ENCODE data around the gene ELMO1. TPM values are rescaled to one million over a fixed set of nuclear protein-coding genes. Genes with fewer than 3 reads are reported as not detected.

The ELMO1 gene
- total and polyA plus RNA-seq, 2 of the 13 experiments (the other 11 are each of a cell fraction or from before 2014, with no cell fraction given): 0.11 to 0.17 TPM

- Histone ChIP-seq H3K4me1 (ENCODE audit: insufficient read depth, low read length) (no peaks in the 10 kb centered on the region), H3K4me2 (ENCODE audit: low read depth, low read length) (no peak overlapping the region), H3K27ac (ENCODE audit: extremely low read length, insufficient read depth, low read length) (no peak overlapping the region), H3K9ac (ENCODE audit: insufficient read depth, low read depth, low read length) (no peak overlapping the region), H2AFZ (ENCODE audit: low read length) (no peak overlapping the region), H3K36me3 (replicated peaks in 1 of 2; ENCODE audit: control insufficient read depth in 1 of 2, insufficient read depth in 2 of 2, low read length in 2 of 2) (no peaks in the 10 kb centered on the region), H3K27me3 (ENCODE audit: control insufficient read depth in 1 of 2, insufficient read depth in 2 of 2, low read length in 2 of 2) (no peaks in the 10 kb centered on the region), H3K79me2 (ENCODE audit: insufficient read depth, low read length) (no peaks in the 10 kb centered on the region), H4K20me1 (ENCODE audit: insufficient read depth, low read length) (no peaks in the 10 kb centered on the region), H3K4me3 (replicated peaks in 1 of 3; ENCODE audit: insufficient read depth in 1 of 3, low read depth in 2 of 3, low read length in 3 of 3) (no peak overlapping the region), H3K9me3 (ENCODE audit: low read length) (no peaks in the 10 kb centered on the region)
- 76% methylated on average over 5 of the region's 6 CpGs for WGBS (ENCODE audit: low lambda C conversion rate)
- FAIRE-seq (no peak), DNase-seq (ENCODE audit: low spot score) (no peak), ATAC-seq (no peak)
- POLR2A ChIA-PET: no interaction called here
- intact Hi-C loops (cut with micrococcal nuclease; ENCODE audit: unreplicated experiment) (no loop called here), in situ Hi-C loops (cut with HindIII; ENCODE audit: extremely low pct_ligation_motif_present, low pct_unique_long_range_greater_than_20kb) (no loop called here)
- CTCF ChIA-PET (ENCODE audit: low intra/inter-chr PET ratio, low total read pairs): no interaction called here
- BruUV-seq (replicated peaks): no TSS peak
- no peak for TF ChIP-seq MAFF (IDR thresholded peaks at IDR 0.05; ENCODE audit: low read depth, low read length)
These were observed 18.0 kb downstream of the ELMO1 start for GRCh38 chr7:37430640-37431039.

GRCh38 chr7:37430171-37430570 is 18.5 kb downstream of the ELMO1 start:
- ChIA-PET CTCF (ENCODE audit: low intra/inter-chr PET ratio, low total read pairs) (no interaction called here), POLR2A (no interaction called here)
- Histone ChIP-seq H3K9me3 (ENCODE audit: low read length) (no peaks in the 10 kb centered on the region), H3K27me3 (ENCODE audit: control insufficient read depth in 1 of 2, insufficient read depth in 2 of 2, low read length in 2 of 2) (no peaks in the 10 kb centered on the region), H3K4me2 (ENCODE audit: low read depth, low read length) (no peak overlapping the region), H3K36me3 (replicated peaks in 1 of 2; ENCODE audit: control insufficient read depth in 1 of 2, insufficient read depth in 2 of 2, low read length in 2 of 2) (no peaks in the 10 kb centered on the region), H3K27ac (ENCODE audit: extremely low read length, insufficient read depth, low read length) (no peak overlapping the region), H2AFZ (ENCODE audit: low read length) (no peak overlapping the region), H3K4me3 (replicated peaks in 1 of 3; ENCODE audit: insufficient read depth in 1 of 3, low read depth in 2 of 3, low read length in 3 of 3) (no peak overlapping the region), H3K9ac (ENCODE audit: insufficient read depth, low read depth, low read length) (no peak overlapping the region), H3K4me1 (ENCODE audit: insufficient read depth, low read length) (no peaks in the 10 kb centered on the region), H3K79me2 (ENCODE audit: insufficient read depth, low read length) (no peaks in the 10 kb centered on the region), H4K20me1 (ENCODE audit: insufficient read depth, low read length) (no peaks in the 10 kb centered on the region)
- no TSS peak for BruUV-seq (replicated peaks)
- intact Hi-C loops (cut with micrococcal nuclease; ENCODE audit: unreplicated experiment): no loop called here
- WGBS (ENCODE audit: low lambda C conversion rate): 55% methylated on average over 7 of the region's 8 CpGs
- in situ Hi-C loops (cut with HindIII; ENCODE audit: extremely low pct_ligation_motif_present, low pct_unique_long_range_greater_than_20kb): no loop called here
- ATAC-seq: no peak
- no peak for DNase-seq (ENCODE audit: low spot score)
- FAIRE-seq: no peak
- no peak for TF ChIP-seq REPIN1 (CRISPR knock-in tag; IDR thresholded peaks at IDR 0.05; ENCODE audit: borderline replicate concordance, low read depth)
- TF ChIP-seq SIX4 (CRISPR knock-in tag; IDR thresholded peaks at IDR 0.05): no peak
- no peak for TF ChIP-seq ZNF205 (CRISPR knock-in tag; IDR thresholded peaks at IDR 0.05)
- TF ChIP-seq PRDM10 (CRISPR knock-in tag; IDR thresholded peaks at IDR 0.05; ENCODE audit: low read depth): no peak
- TF ChIP-seq IKZF5 (CRISPR knock-in tag; IDR thresholded peaks at IDR 0.05): no peak
- no peak for TF ChIP-seq TFDP2 (CRISPR knock-in tag; IDR thresholded peaks at IDR 0.05)
- no peak for TF ChIP-seq DMAP1 (CRISPR knock-in tag; IDR thresholded peaks at IDR 0.05)
- TF ChIP-seq ZNF512B (CRISPR knock-in tag; IDR thresholded peaks at IDR 0.05; ENCODE audit: borderline replicate concordance): no peak
- no peak for TF ChIP-seq ZSCAN9 (CRISPR knock-in tag; IDR thresholded peaks at IDR 0.05; ENCODE audit: borderline replicate concordance)

All from HepG2 (cell line).